Stimulated activated CD8-positive, alpha-beta memory T cell treated with anti-CD3 and anti-CD28 coated beads, Interleukin-4, amount 100 ng/mL, for 24 hours (primary cell): ENCODE results near the gene SLC22A5.

Experiments
- DNase-seq: peaks from one replicate; pipeline ENCODE4 v3.0.0-alpha.2; 2020; ENCODE audit warnings: low read depth

The SLC22A5 gene

GRCh38 chr5:132369474-132370180 is at the start of gene SLC22A5:
Gene SLC22A5 (plus strand): TSS chr5:132369710. CDS start chr5:132369973, 263 bp downstream.
- peak; percentile 54 for DNase-seq

GRCh38 chr5:132319975-132320374 is 49.5 kb upstream of the SLC22A5 start:
- DNase-seq: no peak

- no peak for DNase-seq
Measured at GRCh38 chr5:132321109-132321721, 48.3 kb upstream of the SLC22A5 start.

- no peak for DNase-seq
Measured at GRCh38 chr5:132322266-132322665, 47.2 kb upstream of the SLC22A5 start.

- DNase-seq: no peak
Measured at GRCh38 chr5:132323202-132323601, 46.3 kb upstream of the SLC22A5 start.

GRCh38 chr5:132325691-132326090 is 43.8 kb upstream of the SLC22A5 start:
- DNase-seq: no peak

- no peak for DNase-seq
Measured at GRCh38 chr5:132327252-132327955, 42.1 kb upstream of the SLC22A5 start.

- no peak for DNase-seq
Measured at GRCh38 chr5:132334812-132335211, 34.7 kb upstream of the SLC22A5 start.

- no peak for DNase-seq
Measured at GRCh38 chr5:132335402-132335801, 34.1 kb upstream of the SLC22A5 start.

GRCh38 chr5:132339502-132339901 is 30.0 kb upstream of the SLC22A5 start:
- DNase-seq: no peak

GRCh38 chr5:132342291-132343180 is 27.0 kb upstream of the SLC22A5 start:
- no peak for DNase-seq

GRCh38 chr5:132344775-132345514 is 24.6 kb upstream of the SLC22A5 start:
- DNase-seq: no peak

- no peak for DNase-seq
Measured at GRCh38 chr5:132353486-132353995, 16.0 kb upstream of the SLC22A5 start.

GRCh38 chr5:132354381-132355139 is 14.9 kb upstream of the SLC22A5 start:
- DNase-seq: no peak

GRCh38 chr5:132355140-132355765 is 14.3 kb upstream of the SLC22A5 start:
- DNase-seq: no peak

- no peak for DNase-seq
Measured at GRCh38 chr5:132358775-132359174, 10.7 kb upstream of the SLC22A5 start.

GRCh38 chr5:132362086-132362485 is 7.4 kb upstream of the SLC22A5 start:
- no peak for DNase-seq

GRCh38 chr5:132363431-132364112 is 5.9 kb upstream of the SLC22A5 start:
- no peak for DNase-seq

- no peak for DNase-seq
Measured at GRCh38 chr5:132364319-132364718, 5.2 kb upstream of the SLC22A5 start.
